ENCODE results near the gene CD2.
"Not testable (repeated sequence)": the region's sequence is repeated elsewhere in the genome, so short reads cannot be mapped to it uniquely, and the experiment has no call there.

Gene CD2

GRCh38 chr1:116732726-116733125 is 21.5 kb upstream of the CD2 start:
- no peak for DNase-seq

GRCh38 chr1:116733476-116734365 is 20.5 kb upstream of the CD2 start:
- no peak for DNase-seq

- DNase-seq = no peak
Measured at GRCh38 chr1:116735246-116735645, 19.0 kb upstream of the CD2 start.

- DNase-seq = no peak
Measured at GRCh38 chr1:116737020-116737854, 17.0 kb upstream of the CD2 start.

- no peak for DNase-seq
Measured at GRCh38 chr1:116737855-116738321, 16.3 kb upstream of the CD2 start.

GRCh38 chr1:116738673-116739370 is 15.4 kb upstream of the CD2 start:
- DNase-seq = no peak

DNA sequence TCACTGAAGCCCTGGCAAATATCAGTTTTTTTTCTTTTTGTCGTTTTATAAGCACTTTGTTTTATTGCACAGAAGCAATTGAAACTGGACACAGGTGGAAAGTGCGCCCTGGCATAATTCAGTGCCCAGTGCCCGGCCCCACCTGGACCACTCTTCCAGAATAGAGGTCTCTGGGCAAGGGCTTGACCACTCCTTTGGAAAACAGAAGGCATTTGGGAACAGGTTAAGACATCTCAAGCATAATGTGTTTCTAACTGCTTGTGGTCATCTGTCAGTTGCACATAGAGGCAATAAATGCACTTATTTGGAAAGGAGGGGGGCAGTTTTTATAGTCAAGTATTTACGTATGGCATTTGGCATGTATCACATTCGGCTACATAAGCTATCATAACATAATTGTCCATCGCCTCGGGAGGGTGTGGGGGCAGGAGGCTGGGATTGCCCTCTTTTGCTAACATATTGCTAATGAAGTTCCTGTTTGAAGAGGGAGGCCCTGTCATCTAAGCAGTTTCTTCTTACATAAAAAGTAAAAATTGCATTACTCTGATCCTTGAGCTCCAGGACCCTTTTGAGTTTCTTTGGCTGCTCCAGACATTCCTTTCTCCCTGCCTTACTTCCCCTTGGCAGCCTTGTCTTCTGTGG is 14.7 kb upstream of the CD2 start:
- DNase-seq = no peak

GRCh38 chr1:116740296-116740695 is 13.9 kb upstream of the CD2 start:
- no peak for DNase-seq

GRCh38 chr1:116740746-116741145 is 13.5 kb upstream of the CD2 start:
- DNase-seq = no peak

DNA sequence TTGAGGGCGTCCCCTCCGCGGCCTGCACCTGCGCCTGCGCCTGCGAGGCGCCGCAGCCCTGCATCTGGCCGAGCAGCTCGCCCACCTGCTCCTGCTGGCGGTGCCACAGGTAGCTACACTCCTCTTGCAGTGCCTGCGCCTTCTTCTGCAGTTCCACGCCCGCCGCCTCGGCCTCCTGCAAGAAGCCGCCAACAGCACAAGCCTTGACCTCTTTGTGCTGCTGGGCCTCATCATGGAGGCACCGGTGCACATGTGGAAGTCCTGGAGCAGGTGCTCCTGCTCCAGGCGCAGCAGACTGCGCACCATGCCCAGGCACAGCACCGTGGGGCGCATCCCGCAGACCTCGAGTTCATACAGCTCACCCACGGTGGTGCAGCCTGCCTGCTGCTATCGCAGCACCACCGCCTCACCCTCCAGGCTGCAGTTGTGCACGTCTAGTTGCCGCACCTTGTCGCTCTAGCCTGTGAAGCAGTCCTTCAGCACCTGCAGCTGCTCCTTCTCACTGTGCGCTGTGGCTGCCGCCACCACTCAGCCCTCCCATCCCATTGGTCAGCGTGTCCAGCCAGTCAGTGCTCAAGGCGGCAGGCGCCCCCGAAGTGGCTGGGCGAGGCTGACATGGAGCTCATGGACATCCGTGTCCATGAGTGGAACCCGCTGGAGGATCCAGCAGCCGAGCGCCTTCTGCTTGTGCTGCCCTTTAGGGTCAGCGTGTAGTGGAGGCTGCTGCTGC is 12.2 kb upstream of the CD2 start:
- no peak for DNase-seq

GRCh38 chr1:116743535-116743934 is 10.7 kb upstream of the CD2 start:
- DNase-seq = no peak

GRCh38 chr1:116748272-116748671 is 6.0 kb upstream of the CD2 start:
- DNase-seq = no peak

- no peak for DNase-seq
Measured at GRCh38 chr1:116751146-116751545, 3.1 kb upstream of the CD2 start.

DNA sequence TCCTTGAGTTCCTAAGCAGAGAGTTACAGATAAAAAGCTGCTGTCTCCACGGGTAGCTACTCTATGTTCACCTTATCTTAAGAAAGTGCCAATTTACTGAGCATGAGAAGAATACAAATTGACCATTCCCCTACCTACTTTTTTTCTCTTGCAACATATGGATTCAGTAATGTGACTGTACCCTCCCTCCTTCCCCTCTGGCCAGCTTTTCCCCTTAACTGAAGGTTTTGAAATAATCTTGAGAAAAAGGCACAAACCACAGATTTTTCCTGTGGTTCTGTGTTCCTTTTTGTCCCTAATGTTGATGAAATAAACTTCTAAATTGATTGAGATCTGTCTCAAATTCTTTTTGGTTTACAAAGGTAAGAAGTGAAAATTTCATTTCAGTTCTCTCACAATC is 2.6 kb upstream of the CD2 start:
- no peak for DNase-seq

GRCh38 chr1:116753312-116753711 is 918 bp upstream of the CD2 start:
- no peak for DNase-seq

DNA sequence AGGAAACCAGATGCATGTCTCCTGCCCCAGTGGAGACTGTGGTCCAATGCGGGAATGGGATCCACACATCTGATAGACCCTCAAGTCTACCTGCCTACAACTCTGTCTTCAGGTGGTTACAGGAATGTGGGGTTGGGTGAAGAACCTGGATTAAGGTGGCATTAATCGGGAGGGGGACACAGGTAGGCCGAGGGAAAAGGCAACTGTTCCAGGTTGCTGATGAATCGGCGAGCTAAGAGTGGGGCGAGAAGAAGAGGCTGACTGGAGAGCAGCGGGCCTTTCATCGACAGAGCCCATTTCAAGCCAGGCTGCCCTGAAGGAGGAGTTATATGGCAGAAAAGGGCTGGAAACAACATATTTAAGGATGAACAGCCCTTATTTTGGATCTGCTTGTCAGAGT is 836 bp downstream of the CD2 start:
- no peak for DNase-seq

DNA sequence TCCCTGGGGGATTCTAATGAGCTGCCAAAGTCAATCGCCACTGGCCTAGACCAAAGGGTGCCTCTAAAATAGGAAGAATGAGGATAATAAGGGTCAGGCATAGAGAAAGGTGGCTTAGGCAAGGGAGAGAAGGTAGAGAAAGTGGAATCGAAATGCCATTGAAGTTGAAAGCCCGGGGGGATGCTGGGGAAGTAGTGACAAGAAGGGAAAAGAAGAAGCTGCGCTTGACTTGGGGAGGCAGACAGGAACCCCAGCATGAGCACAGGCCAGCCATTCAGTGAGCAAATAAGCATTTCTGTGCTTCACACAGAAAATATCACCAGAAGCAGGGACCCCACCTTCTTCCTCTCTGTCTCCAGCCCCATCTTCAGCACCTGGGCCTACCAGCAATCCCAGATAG is 1.5 kb downstream of the CD2 start:
- no peak for DNase-seq

DNA sequence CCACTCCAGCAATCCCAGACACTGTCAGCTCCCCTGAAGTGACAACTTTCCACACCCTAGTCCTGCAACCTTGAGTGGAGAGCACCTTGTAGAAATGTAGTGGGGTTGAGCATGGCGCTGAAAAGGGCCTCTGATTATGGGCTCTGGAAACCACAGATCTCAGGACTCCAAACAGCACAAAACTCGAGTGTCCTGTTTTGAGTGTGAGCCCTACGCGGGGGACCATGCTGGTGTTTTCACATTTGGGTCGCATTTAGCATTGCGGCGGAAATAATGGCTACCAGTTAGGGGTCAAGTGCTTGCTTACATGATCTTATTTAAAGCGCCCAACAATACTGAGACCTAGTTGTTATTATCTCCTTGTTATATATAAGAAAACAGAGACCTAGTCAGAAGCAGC is 1.9 kb downstream of the CD2 start:
- DNase-seq = not testable (repeated sequence)

- not testable (repeated sequence) for DNase-seq
Measured at GRCh38 chr1:116758456-116758815, 4.2 kb downstream of the CD2 start.

DNA sequence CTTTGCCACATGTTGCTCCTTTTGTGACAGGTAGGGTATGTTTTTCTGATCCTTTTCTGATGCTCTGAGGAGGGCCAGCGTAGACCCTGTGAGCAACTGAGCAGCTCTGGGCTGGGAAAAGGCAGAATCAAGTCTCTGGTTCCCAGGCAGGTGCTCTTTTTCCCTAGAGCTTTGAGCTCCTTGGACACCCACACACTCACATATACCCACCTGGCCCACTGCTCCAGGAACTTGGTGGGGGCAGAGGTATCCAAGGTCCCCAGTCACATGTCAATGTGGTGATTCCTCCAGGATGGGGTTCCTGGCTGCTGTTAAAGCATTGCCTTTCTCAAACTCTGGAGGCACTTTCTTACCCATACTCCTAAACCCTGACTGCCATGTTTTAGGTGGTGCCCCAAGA is 5.4 kb downstream of the CD2 start:
- DNase-seq = no peak

- DNase-seq = no peak
Measured at GRCh38 chr1:116760487-116760886, 6.3 kb downstream of the CD2 start.
